GM19452 (cell line): Measurements from ENCODE around the gene RTN4RL1.

Experiments
- ATAC-seq: cut with Tn5 transposase; IDR thresholded peaks from one replicate; pipeline ENCODE4 v1.9.1; 2021; ENCODE audit not compliant: unreplicated experiment

Gene RTN4RL1

GRCh38 chr17:1978396-1978949 is 46.7 kb downstream of the RTN4RL1 start:
- ATAC-seq, result no peak

GRCh38 chr17:1977583-1978395 is 47.3 kb downstream of the RTN4RL1 start:
- no peak for ATAC-seq

DNA sequence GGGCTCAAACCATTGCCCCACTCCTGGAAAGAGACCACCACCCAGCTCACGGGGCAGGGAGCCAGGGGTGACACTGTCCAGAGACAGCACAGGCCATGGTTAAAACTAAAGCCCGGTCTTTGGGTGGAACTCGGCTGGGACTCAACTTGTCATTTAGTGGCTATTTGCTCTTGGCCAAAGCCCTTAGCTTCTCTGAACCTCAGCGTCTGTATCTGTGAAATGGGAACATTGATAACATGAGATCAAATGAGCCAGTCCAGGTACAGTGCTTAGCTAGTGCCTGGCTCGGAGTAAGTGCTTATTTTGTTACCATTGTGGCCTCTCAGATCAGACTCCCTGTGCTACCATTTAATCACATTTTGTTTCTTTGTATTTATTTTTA is 48.5 kb downstream of the RTN4RL1 start:
- no peak for ATAC-seq

GRCh38 chr17:1976000-1976682 is 49.0 kb downstream of the RTN4RL1 start:
- no peak for ATAC-seq

DNA sequence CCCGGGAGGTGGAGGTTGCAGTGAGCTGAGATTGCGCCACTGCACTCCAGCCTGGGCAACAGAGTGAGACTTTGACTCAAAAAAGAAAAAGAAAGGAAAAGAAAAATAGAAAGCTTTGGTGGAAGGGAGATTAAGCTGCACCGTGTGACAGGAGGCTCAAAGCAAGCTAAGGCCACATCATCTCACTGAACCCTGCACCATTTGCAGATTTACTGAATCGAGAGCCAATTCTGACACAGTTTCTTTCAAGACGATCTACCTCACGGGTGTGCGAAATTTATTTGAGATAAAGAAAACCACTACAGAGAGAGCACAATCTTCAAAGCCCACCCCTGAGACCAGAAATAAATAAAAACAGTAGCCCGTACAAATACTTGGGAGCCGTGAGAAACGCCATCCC is 49.6 kb downstream of the RTN4RL1 start:
- no peak for ATAC-seq

GRCh38 chr17:1972487-1973160 is 52.5 kb downstream of the RTN4RL1 start:
- no peak for ATAC-seq

- no peak for ATAC-seq
Observed at GRCh38 chr17:1970843-1971384, 54.2 kb downstream of the RTN4RL1 start.

- no peak for ATAC-seq
Observed at GRCh38 chr17:1969712-1970111, 55.4 kb downstream of the RTN4RL1 start.

- no peak for ATAC-seq
Observed at GRCh38 chr17:1967213-1967612, 57.9 kb downstream of the RTN4RL1 start.

- no peak for ATAC-seq
Observed at GRCh38 chr17:1966274-1967086, 58.7 kb downstream of the RTN4RL1 start.

DNA sequence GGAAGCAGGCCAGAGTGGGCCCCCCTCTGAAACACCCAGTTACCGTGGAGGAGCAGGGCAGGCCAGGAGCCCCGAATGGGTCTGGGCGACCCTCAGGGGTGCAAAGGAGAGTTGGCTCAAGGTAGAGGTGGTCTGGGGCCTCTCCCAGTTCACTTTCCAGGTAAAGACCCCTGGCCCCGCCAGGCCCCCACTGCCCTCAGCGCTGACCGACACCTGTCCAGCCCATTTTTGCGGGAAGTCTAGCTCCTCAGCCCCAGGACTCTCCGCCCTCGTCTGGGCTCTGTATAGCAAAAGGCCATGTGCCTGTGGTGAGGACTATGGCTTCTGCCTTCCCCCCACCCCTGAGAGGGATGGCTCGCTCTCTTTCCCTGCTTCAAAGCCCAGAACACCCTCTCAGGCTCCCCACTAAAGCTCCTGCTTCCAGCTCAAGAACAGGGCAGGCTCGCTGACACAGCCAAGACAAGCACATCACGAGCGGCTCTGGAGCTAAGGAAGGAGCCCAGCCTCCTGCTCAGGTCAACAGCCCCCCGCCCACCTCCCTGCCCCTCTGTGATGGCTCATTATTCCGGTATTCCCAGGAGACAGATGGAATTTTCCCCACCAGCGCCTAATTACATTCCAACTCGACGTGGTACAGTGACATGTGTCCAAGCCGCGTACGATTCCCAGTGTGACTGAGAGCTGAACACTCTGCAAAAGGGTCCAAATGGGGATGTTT is 59.4 kb downstream of the RTN4RL1 start:
- ATAC-seq, result no peak

DNA sequence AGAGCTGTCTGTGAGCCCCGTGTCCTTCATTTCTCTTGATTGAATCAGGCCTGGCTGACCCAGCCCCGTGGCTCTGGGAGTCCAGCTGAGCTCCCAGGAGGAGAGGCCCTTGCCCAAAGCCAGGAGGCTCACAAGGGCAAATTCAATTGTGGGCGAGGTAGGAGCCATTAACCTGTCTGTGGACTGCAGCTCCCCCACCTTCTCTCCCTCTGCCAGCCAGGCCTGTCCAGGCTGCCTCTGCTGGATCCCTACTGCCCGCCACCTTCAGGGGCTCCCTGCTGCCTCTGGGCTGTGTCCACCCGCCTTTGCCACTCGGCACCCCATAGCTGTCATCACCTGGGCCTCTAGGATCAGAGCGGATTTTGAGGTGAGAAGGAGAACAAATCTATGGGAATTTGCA is 61.9 kb downstream of the RTN4RL1 start:
- no peak for ATAC-seq

- no peak for ATAC-seq
Observed at GRCh38 chr17:1961189-1961588, 63.9 kb downstream of the RTN4RL1 start.

DNA sequence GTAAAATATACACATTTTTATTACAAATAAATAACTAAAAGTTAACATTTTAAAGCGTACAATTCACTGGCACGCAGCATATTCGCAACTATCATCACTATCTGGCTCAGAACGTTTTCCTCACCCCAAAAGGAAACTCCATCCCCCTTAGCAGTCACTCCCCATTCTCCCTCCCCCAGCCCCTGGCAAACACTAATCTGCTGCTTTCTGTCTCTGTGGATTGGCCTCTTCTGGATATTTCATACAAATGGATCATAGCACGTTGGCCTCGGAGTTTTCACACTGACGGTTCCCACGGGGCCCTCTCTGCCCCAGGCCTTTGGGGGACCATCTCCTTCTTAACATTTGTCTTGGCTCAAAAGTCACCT is 64.6 kb downstream of the RTN4RL1 start:
- ATAC-seq, result no peak

DNA sequence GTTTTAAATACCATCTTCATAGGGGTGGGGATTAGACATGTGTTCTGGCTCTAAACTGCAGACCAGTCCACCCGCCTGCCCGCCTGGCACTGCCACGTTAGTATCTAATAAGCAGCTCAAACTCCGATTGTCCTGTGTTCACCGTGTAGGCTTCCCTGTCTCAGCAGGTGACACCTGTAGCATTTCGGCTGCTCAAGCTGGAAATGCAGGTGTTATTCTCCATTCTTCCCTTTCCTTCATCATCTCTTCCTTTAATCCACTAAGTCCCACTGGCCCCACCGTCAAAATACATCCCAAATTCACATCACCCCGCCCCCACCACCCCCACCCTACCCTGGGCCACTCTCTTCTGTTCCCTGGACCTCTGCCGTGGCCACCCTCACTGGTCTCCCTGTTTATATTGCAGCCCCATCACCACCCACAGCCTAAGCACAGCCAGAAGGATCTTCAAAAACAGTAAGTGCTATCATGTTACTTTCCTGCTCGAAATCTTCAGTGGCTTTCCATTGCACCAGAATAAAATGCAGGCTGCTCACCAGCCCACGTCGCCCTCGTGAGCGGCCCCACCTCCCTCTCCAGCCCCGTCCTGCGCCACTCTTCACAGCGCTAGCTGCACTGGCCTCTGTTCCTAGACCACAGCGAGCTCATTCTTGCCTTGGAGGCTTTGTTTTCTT is 65.1 kb downstream of the RTN4RL1 start:
- no peak for ATAC-seq

GRCh38 chr17:1958134-1958881 is 66.8 kb downstream of the RTN4RL1 start:
- ATAC-seq, result no peak

- no peak for ATAC-seq
Observed at GRCh38 chr17:1957037-1957436, 68.1 kb downstream of the RTN4RL1 start.

DNA sequence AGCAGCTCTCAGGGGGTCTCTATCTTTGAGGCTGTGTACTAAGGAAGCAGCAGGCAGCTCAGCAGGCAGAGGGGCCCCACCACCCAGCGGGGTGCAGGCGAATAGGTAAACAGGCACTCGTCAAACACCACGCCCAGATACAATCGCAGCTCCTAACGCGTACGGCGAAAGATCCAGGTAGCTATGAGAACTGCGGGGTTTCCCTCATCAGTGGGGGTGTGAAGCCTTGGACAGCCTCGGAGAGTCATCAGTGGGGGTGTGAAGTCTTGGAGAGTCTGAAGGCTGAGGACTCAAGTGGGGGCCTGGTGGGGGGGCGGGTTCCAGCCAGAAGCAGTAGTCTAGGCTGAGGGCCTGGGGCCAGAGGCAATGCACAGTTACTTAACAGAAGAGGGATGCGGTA is 69.0 kb downstream of the RTN4RL1 start:
- ATAC-seq, result no peak

DNA sequence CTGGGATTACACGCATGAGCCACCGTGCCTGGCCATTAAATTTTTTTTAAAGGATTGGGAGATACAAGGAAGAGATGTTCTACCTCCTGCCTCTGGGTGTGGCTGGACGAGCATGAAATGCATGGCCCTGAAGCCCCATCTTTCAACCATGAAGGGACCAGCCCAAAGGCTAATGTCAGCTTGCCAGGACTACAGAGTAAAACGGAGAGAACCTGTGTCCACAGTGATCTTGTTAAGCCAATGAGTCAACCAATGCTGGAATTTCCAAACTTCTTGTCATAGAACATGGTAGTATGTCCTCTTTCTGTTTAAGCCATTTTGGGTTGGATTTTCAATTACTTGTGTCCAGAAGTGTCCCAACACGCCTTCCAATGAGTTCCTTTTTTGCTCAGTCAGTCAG is 71.3 kb downstream of the RTN4RL1 start:
- ATAC-seq, result no peak
